ENCODE measurements around the gene KLHL12.

DNA sequence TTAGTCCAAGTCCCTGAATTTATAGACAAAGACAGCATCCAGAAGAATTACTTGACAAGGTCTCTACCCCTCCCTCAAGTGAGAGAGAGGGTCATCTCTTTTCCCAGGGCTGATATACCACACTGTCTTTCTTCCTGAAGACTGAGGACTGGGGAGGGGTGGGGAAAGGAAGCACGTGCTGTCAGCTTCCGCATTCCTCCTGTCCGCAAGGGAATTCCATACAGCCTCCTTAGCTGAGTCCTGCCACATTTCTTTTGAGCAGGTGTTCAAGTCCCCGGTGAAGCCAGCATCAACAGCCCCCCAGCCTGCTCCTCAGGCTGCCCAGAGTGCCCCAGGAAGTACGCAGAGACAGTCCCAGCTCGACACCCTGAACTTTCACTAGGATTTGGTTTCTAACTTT lies 82.1 kb downstream of the KLHL12 start:
- TF ChIP-seq EZH2 (IDR thresholded peaks at IDR 0.05) (no peak), RAD21 (IDR thresholded peaks at IDR 0.05; ENCODE audit: low read depth) (no peak), MAX (IDR thresholded peaks at IDR 0.05) (no peak), SIN3A (IDR thresholded peaks at IDR 0.05; ENCODE audit: low read depth) (no peak), POLR2A (IDR thresholded peaks at IDR 0.05; ENCODE audit: borderline replicate concordance, extremely low read depth, insufficient read depth, insufficient read length) (no peak), ZNF274 (IDR thresholded peaks at IDR 0.05; ENCODE audit: low read depth, low read length) (no peak), REST (IDR thresholded peaks at IDR 0.05; ENCODE audit: low read depth) (no peak), POLR2AphosphoS5 (IDR thresholded peaks at IDR 0.05; ENCODE audit: low read depth, low read length) (no peak), TCF7L2 (IDR thresholded peaks at IDR 0.05; ENCODE audit: borderline replicate concordance, extremely low read depth, insufficient read depth, insufficient read length) (no peak), ELF1 (IDR thresholded peaks at IDR 0.05; ENCODE audit: borderline replicate concordance, low read depth) (no peak)
- TF ChIP-seq, protein P1, sequence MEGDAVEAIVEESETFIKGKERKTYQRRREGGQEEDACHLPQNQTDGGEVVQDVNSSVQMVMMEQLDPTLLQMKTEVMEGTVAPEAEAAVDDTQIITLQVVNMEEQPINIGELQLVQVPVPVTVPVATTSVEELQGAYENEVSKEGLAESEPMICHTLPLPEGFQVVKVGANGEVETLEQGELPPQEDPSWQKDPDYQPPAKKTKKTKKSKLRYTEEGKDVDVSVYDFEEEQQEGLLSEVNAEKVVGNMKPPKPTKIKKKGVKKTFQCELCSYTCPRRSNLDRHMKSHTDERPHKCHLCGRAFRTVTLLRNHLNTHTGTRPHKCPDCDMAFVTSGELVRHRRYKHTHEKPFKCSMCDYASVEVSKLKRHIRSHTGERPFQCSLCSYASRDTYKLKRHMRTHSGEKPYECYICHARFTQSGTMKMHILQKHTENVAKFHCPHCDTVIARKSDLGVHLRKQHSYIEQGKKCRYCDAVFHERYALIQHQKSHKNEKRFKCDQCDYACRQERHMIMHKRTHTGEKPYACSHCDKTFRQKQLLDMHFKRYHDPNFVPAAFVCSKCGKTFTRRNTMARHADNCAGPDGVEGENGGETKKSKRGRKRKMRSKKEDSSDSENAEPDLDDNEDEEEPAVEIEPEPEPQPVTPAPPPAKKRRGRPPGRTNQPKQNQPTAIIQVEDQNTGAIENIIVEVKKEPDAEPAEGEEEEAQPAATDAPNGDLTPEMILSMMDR (IDR thresholded peaks at IDR 0.05 in 2 of 3, conservative IDR thresholded peaks at IDR 0.05 in 1 of 3; ENCODE audit: borderline replicate concordance in 1 of 3, insufficient read depth in 1 of 3, low read depth in 2 of 3, low read length in 2 of 3): no peak
- TF ChIP-seq, protein P2, sequence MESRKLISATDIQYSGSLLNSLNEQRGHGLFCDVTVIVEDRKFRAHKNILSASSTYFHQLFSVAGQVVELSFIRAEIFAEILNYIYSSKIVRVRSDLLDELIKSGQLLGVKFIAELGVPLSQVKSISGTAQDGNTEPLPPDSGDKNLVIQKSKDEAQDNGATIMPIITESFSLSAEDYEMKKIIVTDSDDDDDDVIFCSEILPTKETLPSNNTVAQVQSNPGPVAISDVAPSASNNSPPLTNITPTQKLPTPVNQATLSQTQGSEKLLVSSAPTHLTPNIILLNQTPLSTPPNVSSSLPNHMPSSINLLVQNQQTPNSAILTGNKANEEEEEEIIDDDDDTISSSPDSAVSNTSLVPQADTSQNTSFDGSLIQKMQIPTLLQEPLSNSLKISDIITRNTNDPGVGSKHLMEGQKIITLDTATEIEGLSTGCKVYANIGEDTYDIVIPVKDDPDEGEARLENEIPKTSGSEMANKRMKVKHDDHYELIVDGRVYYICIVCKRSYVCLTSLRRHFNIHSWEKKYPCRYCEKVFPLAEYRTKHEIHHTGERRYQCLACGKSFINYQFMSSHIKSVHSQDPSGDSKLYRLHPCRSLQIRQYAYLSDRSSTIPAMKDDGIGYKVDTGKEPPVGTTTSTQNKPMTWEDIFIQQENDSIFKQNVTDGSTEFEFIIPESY (IDR thresholded peaks at IDR 0.05; ENCODE audit: extremely low read depth, insufficient replicate concordance, low read length): no peak
